Measurements from ENCODE around the gene TXNDC11. TPM values are rescaled to one million over a fixed set of nuclear protein-coding genes. Genes with fewer than 3 reads are reported as not detected.

TXNDC11 gene
- total RNA-seq, 1 experiment from 2014 or later: 24.3 TPM

GRCh38 chr16:11691235-11691634, 51.4 kb downstream of the TXNDC11 start:
- H3K4me3 Mint-ChIP-seq (ENCODE audit: unreplicated experiment): no peak overlapping the region
- Histone ChIP-seq H3K9me3 (no peaks in the 10 kb centered on the region), H3K27me3 (replicated peaks; ENCODE audit: control insufficient read depth, insufficient read depth, low read length) (no peaks in the 10 kb centered on the region), H3K4me1 (no peaks in the 10 kb centered on the region), H3K36me3 (ENCODE audit: control insufficient read depth, insufficient read depth, low read length) (peaks cover 2% of the 10 kb centered on the region), H3K4me3 (ENCODE audit: low read depth, low read length) (no peak overlapping the region)
- H3K9me3 Mint-ChIP-seq (ENCODE audit: unreplicated experiment): no peaks in the 10 kb centered on the region
- H3K4me1 Mint-ChIP-seq (ENCODE audit: low read depth, unreplicated experiment): no peaks in the 10 kb centered on the region
- no peaks in the 10 kb centered on the region for H3K27me3 Mint-ChIP-seq (ENCODE audit: insufficient read depth, unreplicated experiment)
- POLR2A ChIA-PET: no interaction called here
- CTCF ChIA-PET: no interaction called here
- H3K27ac Mint-ChIP-seq (ENCODE audit: unreplicated experiment): no peak overlapping the region
- DNase-seq: no peak
- peaks cover 39% of the 10 kb centered on the region for H3K36me3 Mint-ChIP-seq (ENCODE audit: insufficient read depth, unreplicated experiment)
- TF ChIP-seq CTCF (IDR thresholded peaks at IDR 0.05; ENCODE audit: insufficient read depth in 1 of 2, low read depth in 1 of 2, low read length in 1 of 2, severe bottlenecking in 1 of 2, unreplicated experiment in 1 of 2): no peak
- no TSS peak for BruUV-seq (replicated peaks)
- intact Hi-C loops (cut with micrococcal nuclease; ENCODE audit: unreplicated experiment): no loop called here

- Mint-ChIP-seq H3K4me3 (ENCODE audit: unreplicated experiment) (no peak overlapping the region), H3K9me3 (ENCODE audit: unreplicated experiment) (no peaks in the 10 kb centered on the region), H3K27ac (ENCODE audit: unreplicated experiment) (no peak overlapping the region), H3K4me1 (ENCODE audit: low read depth, unreplicated experiment) (no peaks in the 10 kb centered on the region), H3K36me3 (ENCODE audit: insufficient read depth, unreplicated experiment) (peaks cover 38% of the 10 kb centered on the region), H3K27me3 (ENCODE audit: insufficient read depth, unreplicated experiment) (no peaks in the 10 kb centered on the region)
- H3K4me3 ChIP-seq (ENCODE audit: low read depth, low read length): no peak overlapping the region
- no peaks in the 10 kb centered on the region for H3K27me3 ChIP-seq (replicated peaks; ENCODE audit: control insufficient read depth, insufficient read depth, low read length)
- CTCF ChIA-PET: no interaction called here
- intact Hi-C loops (cut with micrococcal nuclease; ENCODE audit: unreplicated experiment): no loop called here
- POLR2A ChIA-PET: interaction anchor here (0.6 kb wide), 1 partner anchor 160 kb away, joined by 3 read pairs; no protein-coding TSS in a partner anchor
- H3K4me1 ChIP-seq: no peaks in the 10 kb centered on the region
- no peaks in the 10 kb centered on the region for H3K9me3 ChIP-seq
- no peak for DNase-seq
- no peak for TF ChIP-seq CTCF (IDR thresholded peaks at IDR 0.05; ENCODE audit: insufficient read depth in 1 of 2, low read depth in 1 of 2, low read length in 1 of 2, severe bottlenecking in 1 of 2, unreplicated experiment in 1 of 2)
- H3K36me3 ChIP-seq (ENCODE audit: control insufficient read depth, insufficient read depth, low read length): peaks cover 2% of the 10 kb centered on the region; the same call in 1 of the 2 replicates
- BruUV-seq (replicated peaks): no TSS peak
Measured at GRCh38 chr16:11689031-11689840, 53.4 kb downstream of the TXNDC11 start.

GRCh38 chr16:11688520-11688886, 54.2 kb downstream of the TXNDC11 start:
- H3K4me1 Mint-ChIP-seq (ENCODE audit: low read depth, unreplicated experiment): no peaks in the 10 kb centered on the region
- no peak for TF ChIP-seq CTCF (IDR thresholded peaks at IDR 0.05; ENCODE audit: insufficient read depth in 1 of 2, low read depth in 1 of 2, low read length in 1 of 2, severe bottlenecking in 1 of 2, unreplicated experiment in 1 of 2)
- no peaks in the 10 kb centered on the region for H3K4me1 ChIP-seq
- H3K4me3 Mint-ChIP-seq (ENCODE audit: unreplicated experiment): no peak overlapping the region
- H3K9me3 ChIP-seq: no peaks in the 10 kb centered on the region
- no TSS peak for BruUV-seq (replicated peaks)
- intact Hi-C loops (cut with micrococcal nuclease; ENCODE audit: unreplicated experiment): no loop called here
- H3K36me3 ChIP-seq (ENCODE audit: control insufficient read depth, insufficient read depth, low read length): peaks cover 2% of the 10 kb centered on the region; the same call in 1 of the 2 replicates
- no peaks in the 10 kb centered on the region for H3K27me3 Mint-ChIP-seq (ENCODE audit: insufficient read depth, unreplicated experiment)
- H3K36me3 Mint-ChIP-seq (ENCODE audit: insufficient read depth, unreplicated experiment): peaks cover 45% of the 10 kb centered on the region
- ChIA-PET CTCF (no interaction called here), POLR2A (interaction anchor here (0.5 kb wide), 1 partner anchor 18 kb away, joined by 4 read pairs; no protein-coding TSS in a partner anchor)
- no peaks in the 10 kb centered on the region for H3K9me3 Mint-ChIP-seq (ENCODE audit: unreplicated experiment)
- no peaks in the 10 kb centered on the region for H3K27me3 ChIP-seq (replicated peaks; ENCODE audit: control insufficient read depth, insufficient read depth, low read length)
- no peak overlapping the region for H3K4me3 ChIP-seq (ENCODE audit: low read depth, low read length)
- no peak overlapping the region for H3K27ac Mint-ChIP-seq (ENCODE audit: unreplicated experiment)
- no peak for DNase-seq
